ENCODE results near the gene CTU2. TPM values are rescaled to one million over a fixed set of nuclear protein-coding genes. Genes with fewer than 3 reads are reported as not detected.

Gene CTU2
- total RNA-seq, 4 donors from 2014 or later: 7.7 to 21.2 (median 13.6) TPM

DNA sequence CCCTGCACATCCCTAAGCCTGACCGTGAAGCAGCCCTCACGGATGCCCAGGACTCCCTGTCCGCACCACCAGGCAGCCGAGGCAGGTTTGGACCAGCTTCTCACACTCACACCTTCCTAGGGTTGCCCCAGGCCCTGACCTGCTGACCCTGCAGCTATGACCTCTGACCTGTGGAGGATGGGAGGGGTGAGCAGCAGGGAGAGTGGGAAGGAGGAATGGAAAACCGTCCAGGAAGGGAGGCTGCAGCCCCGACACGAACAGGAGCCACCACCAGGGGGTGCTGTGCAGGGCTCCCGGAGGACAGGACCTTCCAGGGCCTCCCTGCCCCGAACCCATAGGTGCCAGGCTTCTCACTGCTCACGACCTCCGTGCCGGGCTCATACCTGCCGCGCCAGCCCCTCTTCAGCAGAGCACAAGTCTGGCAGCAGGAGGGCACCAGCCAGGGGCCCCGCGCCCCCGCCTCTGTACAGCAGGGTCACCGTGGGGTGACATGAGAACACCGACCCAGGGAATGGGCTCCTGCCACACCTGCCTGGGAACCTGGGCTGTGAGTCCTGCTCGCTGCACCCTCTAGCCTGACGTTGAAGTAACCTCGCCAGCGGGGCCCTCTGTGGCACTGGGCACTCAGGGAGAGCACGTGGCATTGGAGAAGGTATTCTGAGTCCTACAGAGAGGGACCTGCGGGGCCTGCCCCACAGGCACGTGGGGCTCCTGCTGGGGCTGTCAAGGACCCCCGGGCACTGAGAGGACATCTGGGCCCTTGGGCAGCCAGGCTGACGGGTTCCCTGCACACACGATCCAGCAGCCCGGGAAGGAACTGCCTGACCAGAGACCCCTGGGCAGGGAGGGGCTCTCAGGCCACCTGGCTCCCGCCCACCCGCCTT lies 37.6 kb downstream of the CTU2 start:
- Histone ChIP-seq H3K27ac (no peak overlapping the region), H3K27me3 (no peaks in the 10 kb centered on the region), H3K4me1 (peaks cover 0 to 26% of the 10 kb centered on the region in 2 donors), H3K4me3 (replicated peaks in 1 of 3) (no peak overlapping the region), H3K9me3 (no peaks in the 10 kb centered on the region), H3K36me3 (no peaks in the 10 kb centered on the region)
- 41 to 49% methylated on average over 15 to 18 of the region's 32 CpGs for WGBS, 2 donors
- TF ChIP-seq, protein P1, sequence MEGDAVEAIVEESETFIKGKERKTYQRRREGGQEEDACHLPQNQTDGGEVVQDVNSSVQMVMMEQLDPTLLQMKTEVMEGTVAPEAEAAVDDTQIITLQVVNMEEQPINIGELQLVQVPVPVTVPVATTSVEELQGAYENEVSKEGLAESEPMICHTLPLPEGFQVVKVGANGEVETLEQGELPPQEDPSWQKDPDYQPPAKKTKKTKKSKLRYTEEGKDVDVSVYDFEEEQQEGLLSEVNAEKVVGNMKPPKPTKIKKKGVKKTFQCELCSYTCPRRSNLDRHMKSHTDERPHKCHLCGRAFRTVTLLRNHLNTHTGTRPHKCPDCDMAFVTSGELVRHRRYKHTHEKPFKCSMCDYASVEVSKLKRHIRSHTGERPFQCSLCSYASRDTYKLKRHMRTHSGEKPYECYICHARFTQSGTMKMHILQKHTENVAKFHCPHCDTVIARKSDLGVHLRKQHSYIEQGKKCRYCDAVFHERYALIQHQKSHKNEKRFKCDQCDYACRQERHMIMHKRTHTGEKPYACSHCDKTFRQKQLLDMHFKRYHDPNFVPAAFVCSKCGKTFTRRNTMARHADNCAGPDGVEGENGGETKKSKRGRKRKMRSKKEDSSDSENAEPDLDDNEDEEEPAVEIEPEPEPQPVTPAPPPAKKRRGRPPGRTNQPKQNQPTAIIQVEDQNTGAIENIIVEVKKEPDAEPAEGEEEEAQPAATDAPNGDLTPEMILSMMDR (IDR thresholded peaks at IDR 0.05): peak; percentile 76 to 91 (median 81)
- TF ChIP-seq POLR2A (IDR thresholded peaks at IDR 0.05): no peak
- intact Hi-C loops (cut with DNase I): loop anchor here (2.0 kb wide), 1 partner anchor 41 kb away; the partner anchor contains the start of gene PIEZO1
- peak; percentile 83 to 87 for DNase-seq

DNA sequence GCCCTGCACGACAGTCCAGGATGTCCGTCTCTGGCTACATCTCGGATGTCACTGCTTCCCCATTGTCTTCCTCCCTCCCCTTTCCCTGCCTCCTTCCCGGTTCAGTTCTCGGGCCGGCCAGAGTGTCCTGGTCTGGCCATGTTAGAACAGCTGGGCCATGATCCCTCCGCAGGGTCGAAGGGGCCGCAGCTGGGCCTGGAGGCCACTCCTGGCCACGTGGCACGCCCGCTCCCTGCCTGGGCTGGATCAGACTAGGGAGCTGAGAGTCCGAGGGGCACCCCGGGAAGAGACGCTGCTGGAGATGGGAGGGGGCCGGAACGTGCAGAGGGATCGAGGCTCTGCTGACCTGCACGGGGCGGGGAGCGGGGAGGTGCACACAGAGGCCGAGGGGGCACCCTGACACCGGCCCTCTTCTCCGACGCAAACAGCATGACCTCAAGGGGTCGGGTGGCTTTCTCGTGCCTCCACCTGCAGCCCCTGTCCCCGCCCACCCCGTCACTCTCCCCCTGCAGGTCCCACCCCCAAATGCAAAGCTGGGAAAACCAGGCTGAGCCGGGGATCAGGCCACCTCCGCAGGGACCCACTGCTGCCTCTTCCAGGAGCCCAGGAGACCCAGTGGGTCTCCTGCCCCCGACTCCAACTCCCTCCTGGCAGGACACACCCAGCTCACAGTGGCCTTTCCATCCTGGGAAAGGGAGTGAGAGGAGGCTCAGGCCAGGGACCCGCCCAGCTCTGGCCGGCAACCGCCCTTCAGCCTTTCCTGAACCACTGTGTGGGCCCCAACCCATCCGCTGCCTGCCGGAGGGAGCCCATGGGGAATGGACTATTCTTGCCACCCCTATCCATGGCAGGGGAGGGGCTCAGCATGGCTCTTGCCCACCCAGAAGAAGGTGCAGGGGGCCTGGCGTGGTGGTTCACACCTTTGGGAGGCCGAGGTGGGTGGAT lies 38.5 kb downstream of the CTU2 start:
- no peak for TF ChIP-seq POLR2A (IDR thresholded peaks at IDR 0.05)
- TF ChIP-seq, protein P1 (IDR thresholded peaks at IDR 0.05): no peak
- Histone ChIP-seq H3K27me3 (no peaks in the 10 kb centered on the region), H3K36me3 (no peaks in the 10 kb centered on the region), H3K27ac (no peak overlapping the region), H3K4me3 (replicated peaks in 1 of 3) (no peak overlapping the region), H3K9me3 (no peaks in the 10 kb centered on the region), H3K4me1 (peaks cover 0 to 26% of the 10 kb centered on the region in 2 donors)
- intact Hi-C loops (cut with DNase I): no loop called here
- no peak for DNase-seq
- 69 to 82% methylated on average over 14 to 29 of the region's 39 CpGs for WGBS, 2 donors

DNA sequence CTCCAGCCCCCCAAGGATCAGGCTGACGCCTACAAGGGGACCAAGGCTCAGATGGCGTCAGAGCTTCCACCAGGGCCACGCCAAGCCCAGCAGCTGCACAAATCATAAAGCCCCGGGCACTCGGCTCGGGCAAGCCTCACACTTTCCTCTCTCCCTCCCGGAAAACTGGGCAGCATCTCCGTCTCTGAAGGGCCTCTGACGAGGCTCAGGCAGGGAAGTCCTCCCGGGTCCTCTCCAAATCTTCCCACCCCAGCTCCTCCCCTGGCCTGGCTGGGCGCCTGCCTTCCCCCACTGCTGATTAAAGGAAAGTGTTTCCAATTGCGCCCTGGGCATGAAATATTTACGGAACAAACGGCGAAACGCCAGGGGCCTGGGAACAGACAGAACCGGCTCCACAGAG lies 40.2 kb downstream of the CTU2 start:
- no peaks in the 10 kb centered on the region for H3K36me3 ChIP-seq
- intact Hi-C loops (cut with DNase I): no loop called here
- H3K4me3 ChIP-seq (replicated peaks in 1 of 3): no peak overlapping the region
- no peaks in the 10 kb centered on the region for H3K27me3 ChIP-seq
- DNase-seq: no peak
- TF ChIP-seq POLR2A (IDR thresholded peaks at IDR 0.05): no peak
- TF ChIP-seq, protein P1 (IDR thresholded peaks at IDR 0.05): no peak
- H3K27ac ChIP-seq: no peak overlapping the region
- H3K9me3 ChIP-seq: no peaks in the 10 kb centered on the region
- peaks cover 0 to 26% of the 10 kb centered on the region in 2 donors for H3K4me1 ChIP-seq
- WGBS, 2 donors: 74 to 79% methylated on average over 11 to 15 of the region's 17 CpGs

DNA sequence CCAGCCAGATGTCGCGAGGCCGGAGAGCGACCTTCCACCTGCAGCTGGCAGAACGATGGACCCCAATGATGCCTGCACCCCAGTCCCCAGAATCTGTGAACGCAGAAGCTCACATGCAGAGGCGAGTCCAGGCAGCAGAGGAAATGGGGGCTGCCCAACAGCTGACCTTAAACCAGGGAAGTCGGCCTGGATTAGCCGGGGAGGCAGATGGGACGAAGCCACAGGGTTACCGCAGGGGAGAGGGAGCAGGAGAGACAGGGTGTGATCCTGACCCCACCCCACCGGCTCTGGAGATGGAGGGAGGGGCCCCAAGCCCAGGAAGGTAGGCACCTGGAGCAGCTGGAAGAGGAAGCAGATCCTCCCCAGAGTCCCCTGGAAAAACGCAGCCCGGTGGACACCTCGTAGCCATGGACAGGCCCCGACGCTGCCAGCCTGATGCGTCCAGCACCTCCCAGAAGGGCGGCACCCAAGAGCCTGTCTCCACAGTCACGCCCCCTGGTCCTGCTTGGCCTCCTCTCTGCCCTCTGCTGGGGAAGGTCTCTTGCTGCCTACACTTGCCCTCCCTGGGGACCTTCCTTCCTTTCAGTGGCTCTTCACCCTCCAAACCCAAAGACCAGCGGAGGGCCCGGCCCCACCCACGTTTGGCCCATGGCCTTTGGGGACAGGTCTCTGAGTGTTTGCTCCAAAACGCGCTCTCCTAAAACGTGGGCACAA lies 41.4 kb downstream of the CTU2 start:
- Histone ChIP-seq H3K27ac (no peak overlapping the region), H3K27me3 (no peaks in the 10 kb centered on the region), H3K4me3 (replicated peaks in 1 of 3) (no peak overlapping the region), H3K36me3 (no peaks in the 10 kb centered on the region), H3K4me1 (peaks cover 0 to 26% of the 10 kb centered on the region in 2 donors), H3K9me3 (no peaks in the 10 kb centered on the region)
- intact Hi-C loops (cut with DNase I): no loop called here
- TF ChIP-seq, protein P1 (IDR thresholded peaks at IDR 0.05): no peak
- no peak for TF ChIP-seq POLR2A (IDR thresholded peaks at IDR 0.05)
- DNase-seq: no peak
- 87 to 90% methylated on average over 14 to 25 of the region's 26 CpGs for WGBS, 2 donors

Measured in thyroid gland (tissue), 4 donors.